ENCODE measurements around the gene SCAMP5. TPM values are rescaled to one million over a fixed set of nuclear protein-coding genes. Genes with fewer than 3 reads are reported as not detected.

SCAMP5 gene
- total RNA-seq, 1 donor from 2014 or later, result 16.4 TPM

DNA sequence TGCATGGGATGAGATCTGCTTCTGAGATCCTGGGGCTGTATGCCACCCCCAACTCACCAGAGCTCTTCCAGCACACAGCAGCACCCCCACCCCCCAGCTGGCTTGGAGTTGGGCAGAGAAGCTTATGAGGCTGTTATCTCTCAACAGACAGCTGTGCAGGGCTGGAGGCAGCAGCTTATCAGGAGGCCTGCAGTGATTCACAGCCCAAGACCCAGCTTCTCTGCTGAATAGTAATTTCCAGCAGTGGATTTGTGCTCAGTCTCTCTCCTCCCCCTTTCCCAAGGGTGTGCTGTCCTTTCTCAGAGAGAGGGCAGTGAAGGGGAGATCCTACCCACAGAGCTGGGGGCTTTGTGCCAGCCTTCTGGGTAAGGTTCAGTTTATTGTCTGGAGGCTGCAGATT is 40.8 kb upstream of the SCAMP5 start:
- TF ChIP-seq EZH2 (IDR thresholded peaks at IDR 0.05) (no peak), EZH2phosphoT487 (IDR thresholded peaks at IDR 0.05) (no peak)
- TF ChIP-seq, protein P1, sequence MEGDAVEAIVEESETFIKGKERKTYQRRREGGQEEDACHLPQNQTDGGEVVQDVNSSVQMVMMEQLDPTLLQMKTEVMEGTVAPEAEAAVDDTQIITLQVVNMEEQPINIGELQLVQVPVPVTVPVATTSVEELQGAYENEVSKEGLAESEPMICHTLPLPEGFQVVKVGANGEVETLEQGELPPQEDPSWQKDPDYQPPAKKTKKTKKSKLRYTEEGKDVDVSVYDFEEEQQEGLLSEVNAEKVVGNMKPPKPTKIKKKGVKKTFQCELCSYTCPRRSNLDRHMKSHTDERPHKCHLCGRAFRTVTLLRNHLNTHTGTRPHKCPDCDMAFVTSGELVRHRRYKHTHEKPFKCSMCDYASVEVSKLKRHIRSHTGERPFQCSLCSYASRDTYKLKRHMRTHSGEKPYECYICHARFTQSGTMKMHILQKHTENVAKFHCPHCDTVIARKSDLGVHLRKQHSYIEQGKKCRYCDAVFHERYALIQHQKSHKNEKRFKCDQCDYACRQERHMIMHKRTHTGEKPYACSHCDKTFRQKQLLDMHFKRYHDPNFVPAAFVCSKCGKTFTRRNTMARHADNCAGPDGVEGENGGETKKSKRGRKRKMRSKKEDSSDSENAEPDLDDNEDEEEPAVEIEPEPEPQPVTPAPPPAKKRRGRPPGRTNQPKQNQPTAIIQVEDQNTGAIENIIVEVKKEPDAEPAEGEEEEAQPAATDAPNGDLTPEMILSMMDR (IDR thresholded peaks at IDR 0.05), result no peak
- peak overlapping the region; percentile 78 for H3K4me3 Mint-ChIP-seq
- no peak overlapping the region for H2AFZ ChIP-seq (replicated peaks)
- H3K9ac ChIP-seq, result no peak overlapping the region
- no peaks in the 10 kb centered on the region for H3K9me3 ChIP-seq (ENCODE audit: low read depth)
- no peak overlapping the region for H3K27ac Mint-ChIP-seq
- peak overlapping the region; percentile 78 for H3K4me2 ChIP-seq
- peaks cover 40% of the 10 kb centered on the region for H3F3A ChIP-seq (ENCODE audit: low read depth)
- peak overlapping the region; percentile 49 for H3K4me3 ChIP-seq
- peak; percentile 38 for DNase-seq (ENCODE audit: low spot score)
- H3K27me3 Mint-ChIP-seq (ENCODE audit: insufficient read depth, low read depth), result peaks cover 32% of the 10 kb centered on the region
- H3K36me3 Mint-ChIP-seq, result no peaks in the 10 kb centered on the region
- no peaks in the 10 kb centered on the region for H3K36me3 ChIP-seq
- no peaks in the 10 kb centered on the region for H3K9me3 Mint-ChIP-seq
- H3K4me1 ChIP-seq, result peaks cover 31% of the 10 kb centered on the region
- peaks cover 50% of the 10 kb centered on the region for H3K27me3 ChIP-seq
- no peak overlapping the region for H3K27ac ChIP-seq
- no peaks in the 10 kb centered on the region for H3K79me2 ChIP-seq (ENCODE audit: low read depth)
- H3K4me1 Mint-ChIP-seq, result peaks cover 30% of the 10 kb centered on the region
- peaks cover 11% of the 10 kb centered on the region for H4K20me1 ChIP-seq (ENCODE audit: low read depth)

DNA sequence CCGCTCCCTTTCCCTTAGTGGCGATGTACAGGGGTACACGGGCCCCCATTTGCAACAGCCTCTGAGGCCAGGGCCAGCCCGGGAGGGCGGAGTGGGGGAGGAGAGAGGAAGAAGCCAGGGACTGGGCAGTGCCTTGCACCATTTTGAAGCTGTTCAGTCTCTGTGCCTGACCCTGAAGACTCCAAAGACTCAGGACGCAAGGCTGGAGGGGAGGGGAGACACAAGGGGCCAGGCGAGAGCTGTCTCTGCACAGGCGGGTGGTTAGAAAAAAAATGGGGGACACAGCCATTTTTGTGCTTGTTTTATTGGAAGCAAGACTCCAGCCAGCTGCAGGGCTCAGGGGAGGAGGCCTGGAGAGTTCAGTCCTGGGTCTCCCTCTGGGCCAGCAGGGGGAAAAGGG is 40.3 kb upstream of the SCAMP5 start:
- Mint-ChIP-seq H3K4me3 (peak overlapping the region; percentile 78), H3K9me3 (no peaks in the 10 kb centered on the region), H3K36me3 (no peaks in the 10 kb centered on the region), H3K27me3 (ENCODE audit: insufficient read depth, low read depth) (peaks cover 37% of the 10 kb centered on the region), H3K27ac (no peak overlapping the region), H3K4me1 (peaks cover 29% of the 10 kb centered on the region)
- Histone ChIP-seq H3K79me2 (ENCODE audit: low read depth) (no peaks in the 10 kb centered on the region), H4K20me1 (ENCODE audit: low read depth) (peaks cover 11% of the 10 kb centered on the region), H3K9ac (no peak overlapping the region), H3K4me3 (peak overlapping the region; percentile 49), H3K36me3 (no peaks in the 10 kb centered on the region), H3F3A (ENCODE audit: low read depth) (peaks cover 42% of the 10 kb centered on the region), H3K4me2 (peak overlapping the region; percentile 78), H3K27me3 (peaks cover 55% of the 10 kb centered on the region), H3K27ac (no peak overlapping the region), H2AFZ (replicated peaks) (no peak overlapping the region), H3K9me3 (ENCODE audit: low read depth) (no peaks in the 10 kb centered on the region), H3K4me1 (peaks cover 31% of the 10 kb centered on the region)
- no peak for DNase-seq (ENCODE audit: low spot score)
- TF ChIP-seq EZH2phosphoT487 (IDR thresholded peaks at IDR 0.05), result no peak
- no peak for TF ChIP-seq EZH2 (IDR thresholded peaks at IDR 0.05)
- TF ChIP-seq, protein P1 (IDR thresholded peaks at IDR 0.05), result no peak

DNA sequence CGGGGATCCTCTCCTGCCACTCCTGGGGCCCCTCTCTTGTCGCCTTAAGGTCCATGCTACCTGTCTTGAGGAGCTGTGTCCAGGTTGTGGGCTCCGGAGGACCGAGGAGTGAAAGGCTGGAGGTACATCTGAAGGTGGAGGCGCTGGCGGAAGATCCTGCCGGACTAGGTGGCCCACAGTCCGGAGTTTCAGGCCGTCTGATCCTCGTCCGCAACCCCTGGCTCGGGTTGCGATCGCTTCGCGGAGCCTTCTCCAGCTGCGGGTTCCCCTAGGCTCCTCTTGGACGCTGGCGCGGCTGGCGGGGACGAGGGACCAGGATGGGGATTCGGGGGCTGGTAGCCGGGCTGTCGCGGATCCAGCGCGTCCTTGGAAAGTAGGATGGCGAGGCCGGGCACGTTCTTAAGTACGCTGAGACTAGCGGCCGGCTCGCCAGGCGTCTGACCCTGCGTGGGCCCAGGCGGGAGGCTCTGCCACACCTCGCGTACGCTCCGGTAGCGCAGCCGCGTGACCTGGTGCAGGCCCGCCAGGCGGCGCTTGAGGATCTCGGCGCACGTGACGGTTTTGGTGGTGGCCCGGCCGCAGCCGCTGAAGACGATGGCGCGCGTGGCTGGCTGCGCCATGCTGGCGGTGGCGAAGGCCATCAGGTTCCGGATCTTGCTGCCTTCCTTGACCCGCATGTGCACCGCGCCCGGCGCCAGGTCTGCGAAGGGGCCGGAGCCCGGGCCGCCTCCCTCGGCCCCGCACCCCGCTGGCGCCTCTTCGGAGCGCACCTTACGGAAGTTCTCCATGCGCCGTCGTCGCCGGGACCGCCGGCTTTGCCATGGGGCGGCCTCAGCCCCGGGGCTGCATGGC is 39.3 kb upstream of the SCAMP5 start:
- peak overlapping the region; percentile 49 for H3K4me3 ChIP-seq
- peaks cover 38% of the 10 kb centered on the region for H3F3A ChIP-seq (ENCODE audit: low read depth)
- H3K27me3 ChIP-seq, result peaks cover 65% of the 10 kb centered on the region
- H3K9ac ChIP-seq, result no peak overlapping the region
- peak; percentile 86 for DNase-seq (ENCODE audit: low spot score)
- Mint-ChIP-seq H3K9me3 (no peaks in the 10 kb centered on the region), H3K4me1 (peaks cover 24% of the 10 kb centered on the region), H3K27ac (no peak overlapping the region), H3K4me3 (peak overlapping the region; percentile 78), H3K36me3 (no peaks in the 10 kb centered on the region), H3K27me3 (ENCODE audit: insufficient read depth, low read depth) (peaks cover 43% of the 10 kb centered on the region)
- no peaks in the 10 kb centered on the region for H3K36me3 ChIP-seq
- TF ChIP-seq EZH2phosphoT487 (IDR thresholded peaks at IDR 0.05) (peak; percentile 54), EZH2 (IDR thresholded peaks at IDR 0.05) (peak; percentile 55)
- TF ChIP-seq, protein P1 (IDR thresholded peaks at IDR 0.05), result peak; percentile 55
- no peak overlapping the region for H3K27ac ChIP-seq
- H3K9me3 ChIP-seq (ENCODE audit: low read depth), result no peaks in the 10 kb centered on the region
- H4K20me1 ChIP-seq (ENCODE audit: low read depth), result peaks cover 11% of the 10 kb centered on the region
- H3K79me2 ChIP-seq (ENCODE audit: low read depth), result no peaks in the 10 kb centered on the region
- H3K4me1 ChIP-seq, result peaks cover 28% of the 10 kb centered on the region
- H2AFZ ChIP-seq (replicated peaks), result peak overlapping the region; percentile 54
- H3K4me2 ChIP-seq, result peak overlapping the region; percentile 78
